HG03064 (cell line): ENCODE results near the gene LRRC8A.
"Not testable (repeated sequence)": the region's sequence is repeated elsewhere in the genome, so short reads cannot be mapped to it uniquely, and the experiment has no call there.

ENCODE experiments used
- ATAC-seq: cut with Tn5 transposase; IDR thresholded peaks from one replicate; pipeline ENCODE4 v1.9.1; 2021; ENCODE audit warnings: low read depth; ENCODE audit not compliant: unreplicated experiment

The LRRC8A gene

GRCh38 chr9:128862401-128862851, 19.5 kb upstream of the LRRC8A start:
- no peak for ATAC-seq

GRCh38 chr9:128863647-128864046, 18.3 kb upstream of the LRRC8A start:
- ATAC-seq, result no peak

- no peak for ATAC-seq
These were observed 11.6 kb upstream of the LRRC8A start for GRCh38 chr9:128870128-128870940.

- ATAC-seq, result not testable (repeated sequence)
These were observed 11.0 kb upstream of the LRRC8A start for GRCh38 chr9:128870941-128871265.

GRCh38 chr9:128877852-128878251, 4.1 kb upstream of the LRRC8A start:
- no peak for ATAC-seq

GRCh38 chr9:128882677-128883603, 1.0 kb downstream of the LRRC8A start:
- ATAC-seq, result no peak

- ATAC-seq, result no peak
These were observed 2.2 kb downstream of the LRRC8A start for GRCh38 chr9:128884164-128884563.

GRCh38 chr9:128885376-128885775, 3.4 kb downstream of the LRRC8A start:
- no peak for ATAC-seq

- no peak for ATAC-seq
These were observed 3.9 kb downstream of the LRRC8A start for GRCh38 chr9:128885798-128886197.

GRCh38 chr9:128886211-128886891, 4.4 kb downstream of the LRRC8A start:
- ATAC-seq, result no peak

- no peak for ATAC-seq
These were observed 5.1 kb downstream of the LRRC8A start for GRCh38 chr9:128887049-128887448.

- ATAC-seq, result no peak
These were observed 6.0 kb downstream of the LRRC8A start for GRCh38 chr9:128887914-128888350.

- no peak for ATAC-seq
These were observed 9.6 kb downstream of the LRRC8A start for GRCh38 chr9:128891321-128892220.

GRCh38 chr9:128892221-128892921, 10.4 kb downstream of the LRRC8A start:
- ATAC-seq, result no peak

GRCh38 chr9:128893354-128893753, 11.4 kb downstream of the LRRC8A start:
- no peak for ATAC-seq

- no peak for ATAC-seq
These were observed 12.8 kb downstream of the LRRC8A start for GRCh38 chr9:128894764-128895163.

GRCh38 chr9:128895556-128895955, 13.6 kb downstream of the LRRC8A start:
- no peak for ATAC-seq

- no peak for ATAC-seq
These were observed 16.4 kb downstream of the LRRC8A start for GRCh38 chr9:128898382-128898781.

- ATAC-seq, result no peak
These were observed 17.1 kb downstream of the LRRC8A start for GRCh38 chr9:128898845-128899565.
